Activated T-cell treated with anti-CD3 and anti-CD28 coated beads, Interleukin-2, amount 50 U/mL, for 72 hours (primary cell): ENCODE data around the gene BHLHA15. TPM values are rescaled to one million over a fixed set of nuclear protein-coding genes. Genes with fewer than 3 reads are reported as not detected.
"Not testable (repeated sequence)": the region's sequence is repeated elsewhere in the genome, so short reads cannot be mapped to it uniquely, and the experiment has no call there.

Experiments used
- ATAC-seq, 2 donors: fragments of 150-1000 bp; cut with Tn5 transposase; replicated peaks in 1 of 2; 2 replicates each; pipeline ENCODE4 v1.10.0; 2021; ENCODE audit warnings: moderate library complexity in 2 of 2, mild to moderate bottlenecking in 1 of 2
- DNase-seq, 2 donors: peaks; one replicate each; pipeline ENCODE4 v3.0.0; 2021 to 2022; ENCODE audit warnings: mixed read lengths in 1 of 2
- H3K27ac Mint-ChIP-seq: one replicate; pipeline ENCODE4 v1.8.0; 2022; ENCODE audit warnings: mild to moderate bottlenecking, moderate library complexity, mixed read lengths
- H3K27me3 Mint-ChIP-seq: one replicate; pipeline ENCODE4 v1.8.0; 2022; ENCODE audit warnings: low read depth, mixed read lengths
- H3K36me3 Mint-ChIP-seq, 2 donors: one replicate each; pipeline ENCODE4 v1.8.0; 2022; ENCODE audit warnings: mixed read lengths in 2 of 2, mild to moderate bottlenecking in 1 of 2; ENCODE audit not compliant: insufficient read depth in 2 of 2
- H3K4me1 Mint-ChIP-seq: one replicate; pipeline ENCODE4 v1.8.0; 2022; ENCODE audit warnings: low read depth, mixed read lengths
- H3K4me3 Mint-ChIP-seq, 2 donors: one replicate each; pipeline ENCODE4 v1.8.0; 2022; ENCODE audit warnings: mild to moderate bottlenecking in 2 of 2, mixed read lengths in 2 of 2, moderate library complexity in 2 of 2
- H3K9me3 Mint-ChIP-seq, 2 donors: one replicate each; pipeline ENCODE4 v1.8.0; 2022; ENCODE audit warnings: mixed read lengths in 2 of 2
- total RNA-seq, 2 donors: library from RNA; stranded (reverse); gene quantifications; one replicate each; pipeline ENCODE4 v1.2.3, GENCODE V29; 2022

Gene BHLHA15
- total RNA-seq, 2 donors from 2014 or later, result 0.65 to 3.3 TPM

DNA sequence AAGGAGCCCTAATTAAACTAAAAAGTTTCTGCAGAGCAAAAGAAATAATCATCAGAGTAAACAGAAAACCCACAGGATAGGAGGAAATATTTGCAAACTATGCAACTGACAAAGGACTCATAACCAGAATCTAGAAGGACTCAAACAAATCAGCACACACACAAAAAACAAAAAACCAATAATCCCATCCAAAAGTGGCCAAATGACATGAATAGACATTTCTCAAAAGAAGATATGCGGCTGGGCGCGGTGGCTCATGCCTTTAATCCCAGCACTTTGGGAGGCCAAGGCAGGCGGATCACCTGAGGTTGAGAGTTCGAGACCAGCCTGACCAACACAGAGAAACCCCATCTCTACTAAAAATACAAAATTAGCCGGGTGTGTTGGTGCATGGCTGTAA is 8.1 kb downstream of the BHLHA15 start:
- DNase-seq, H3K27me3 Mint-ChIP-seq, H3K4me3 Mint-ChIP-seq, H3K36me3 Mint-ChIP-seq, ATAC-seq, H3K9me3 Mint-ChIP-seq: not testable (repeated sequence)
- Mint-ChIP-seq H3K4me1 (peaks cover 20% of the 10 kb centered on the region), H3K27ac (peak overlapping the region; percentile 61)

DNA sequence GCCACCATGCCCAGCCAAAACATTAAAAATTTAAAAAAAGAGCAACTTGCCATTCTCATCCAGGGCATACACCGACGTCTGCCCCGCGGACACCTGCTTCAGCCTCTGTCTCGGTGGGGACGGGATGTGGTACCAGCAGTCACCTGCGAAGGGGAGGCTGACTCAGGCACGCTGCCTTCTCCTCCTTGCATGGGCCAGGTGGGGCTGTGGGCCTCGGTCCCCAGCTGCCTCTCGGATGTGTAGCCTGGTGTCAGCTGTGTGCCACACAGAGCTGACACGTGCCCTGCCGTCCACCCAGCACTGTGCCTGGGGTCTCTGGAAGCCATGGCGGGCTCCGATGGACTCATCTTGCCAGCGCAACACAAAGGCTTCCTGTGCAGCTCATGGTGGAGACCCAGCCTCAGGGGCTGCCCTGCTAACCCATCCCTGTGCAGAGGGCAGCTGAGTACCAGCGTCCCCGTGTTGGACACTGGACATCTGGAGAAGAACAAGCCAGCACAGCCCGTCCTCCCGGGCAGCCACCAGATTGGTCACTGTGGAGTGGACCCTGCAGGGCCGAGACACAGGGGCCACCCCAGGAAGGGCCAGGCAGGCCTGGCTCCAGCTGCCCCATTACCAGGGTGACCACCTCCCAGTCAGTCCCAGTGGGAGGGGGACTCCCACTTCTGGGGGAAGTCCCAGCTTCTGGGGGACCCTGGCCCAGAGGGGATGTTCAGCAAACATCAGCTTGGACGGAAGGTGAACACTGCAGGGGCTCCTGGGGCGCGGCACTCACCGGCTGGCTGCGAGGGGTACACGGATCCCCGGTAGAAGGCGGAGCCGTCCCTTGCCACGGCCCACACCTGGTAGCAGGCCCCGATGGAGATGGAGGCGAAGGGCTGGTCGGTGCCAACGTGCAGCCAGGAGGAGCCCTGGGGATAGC is 10.6 kb downstream of the BHLHA15 start:
- no peak overlapping the region for H3K27ac Mint-ChIP-seq
- peak in 1 of 2 donors; percentile 23 for ATAC-seq

GRCh38 chr7:98222533-98223195 is 11.4 kb downstream of the BHLHA15 start:
- Mint-ChIP-seq H3K4me1 (peaks cover 20% of the 10 kb centered on the region), H3K36me3 (peaks cover 0 to 2% of the 10 kb centered on the region in 2 donors), H3K27me3 (no peaks in the 10 kb centered on the region), H3K9me3 (no peaks in the 10 kb centered on the region), H3K4me3 (no peak overlapping the region), H3K27ac (no peak overlapping the region)
- DNase-seq (no peak), ATAC-seq (no peak)

More for the DNA sequence above, 10.6 kb downstream of the BHLHA15 start:
- Mint-ChIP-seq H3K27me3 (no peaks in the 10 kb centered on the region), H3K9me3 (no peaks in the 10 kb centered on the region), H3K4me3 (no peak overlapping the region), H3K36me3 (peaks cover 0 to 2% of the 10 kb centered on the region in 2 donors), H3K4me1 (peaks cover 20% of the 10 kb centered on the region)
- no peak for DNase-seq

DNA sequence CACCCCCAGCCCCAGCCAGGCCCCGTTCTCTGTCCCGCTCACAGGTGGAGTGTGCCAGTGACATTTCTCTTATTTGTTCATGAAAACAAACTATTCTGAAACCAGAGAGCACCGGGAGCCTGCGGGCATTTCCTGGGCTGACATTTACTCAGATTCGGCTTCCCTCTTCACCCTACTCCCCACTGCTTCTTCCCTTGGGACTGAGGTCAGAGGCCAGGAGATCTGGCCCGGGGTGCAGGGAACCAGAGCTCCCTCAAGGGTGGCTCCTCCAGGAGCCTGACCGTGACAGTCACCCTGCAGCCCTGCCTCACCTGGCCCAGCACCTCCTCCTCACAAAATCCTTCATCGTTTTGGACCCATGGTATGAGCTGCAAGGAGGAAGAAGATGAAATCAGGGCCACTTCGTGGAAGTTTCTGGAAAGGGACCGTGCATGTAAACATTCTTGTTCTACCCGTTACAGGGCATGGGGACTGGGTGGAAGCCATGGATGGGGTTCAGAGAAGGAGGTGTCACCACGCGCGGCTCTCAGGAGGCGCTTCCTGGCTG is 12.2 kb downstream of the BHLHA15 start:
- Mint-ChIP-seq H3K27me3 (no peaks in the 10 kb centered on the region), H3K27ac (no peak overlapping the region), H3K36me3 (peaks cover 0 to 2% of the 10 kb centered on the region in 2 donors), H3K4me3 (no peak overlapping the region), H3K4me1 (peaks cover 15% of the 10 kb centered on the region), H3K9me3 (no peaks in the 10 kb centered on the region)
- ATAC-seq, result no peak
- DNase-seq, result no peak

DNA sequence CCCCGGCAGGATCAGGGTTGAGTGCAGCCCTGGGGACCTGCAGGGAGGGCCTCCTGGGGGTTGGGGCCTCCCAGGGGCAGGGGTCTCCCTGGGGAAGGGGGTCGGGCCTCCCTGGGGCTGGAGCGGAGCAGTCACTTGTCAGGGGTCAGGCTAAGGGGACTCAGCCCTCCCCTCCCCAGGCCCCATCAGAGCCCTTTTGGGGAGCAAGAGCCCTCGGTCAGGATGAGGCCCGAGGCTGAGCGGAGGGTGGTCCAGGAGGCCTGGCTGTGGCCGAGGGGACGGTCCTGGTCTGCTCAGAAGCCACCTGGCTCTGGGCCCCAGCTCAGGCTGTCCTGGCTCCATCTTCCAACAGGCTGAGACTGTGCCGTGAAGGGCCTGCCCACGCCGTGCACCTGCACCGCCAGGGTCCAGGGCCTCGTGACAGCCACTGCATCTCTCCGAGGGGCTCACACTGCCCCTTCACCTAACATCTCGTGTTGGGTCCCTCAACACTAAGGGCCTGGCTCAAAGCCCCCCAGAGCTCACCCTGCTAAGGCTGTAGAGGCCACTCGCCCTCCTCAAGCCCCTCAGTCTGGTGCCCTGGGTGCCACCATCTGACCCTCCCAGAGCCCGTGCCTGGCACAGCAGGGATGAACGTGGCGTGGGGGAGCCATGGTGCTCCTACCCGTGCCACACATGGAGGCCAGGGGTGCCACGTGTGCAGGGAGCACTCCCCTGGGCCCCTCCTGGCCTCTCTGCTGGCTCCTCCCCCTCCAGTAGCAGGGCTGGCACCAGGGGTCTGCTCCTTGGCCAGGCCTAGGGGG is 12.9 kb downstream of the BHLHA15 start:
- Mint-ChIP-seq H3K4me3 (no peak overlapping the region), H3K36me3 (peaks cover 0 to 2% of the 10 kb centered on the region in 2 donors), H3K9me3 (no peaks in the 10 kb centered on the region), H3K27me3 (no peaks in the 10 kb centered on the region), H3K4me1 (peaks cover 8% of the 10 kb centered on the region), H3K27ac (no peak overlapping the region)
- no peak for DNase-seq
- ATAC-seq, result peak in 1 of 2 donors; percentile 22

DNA sequence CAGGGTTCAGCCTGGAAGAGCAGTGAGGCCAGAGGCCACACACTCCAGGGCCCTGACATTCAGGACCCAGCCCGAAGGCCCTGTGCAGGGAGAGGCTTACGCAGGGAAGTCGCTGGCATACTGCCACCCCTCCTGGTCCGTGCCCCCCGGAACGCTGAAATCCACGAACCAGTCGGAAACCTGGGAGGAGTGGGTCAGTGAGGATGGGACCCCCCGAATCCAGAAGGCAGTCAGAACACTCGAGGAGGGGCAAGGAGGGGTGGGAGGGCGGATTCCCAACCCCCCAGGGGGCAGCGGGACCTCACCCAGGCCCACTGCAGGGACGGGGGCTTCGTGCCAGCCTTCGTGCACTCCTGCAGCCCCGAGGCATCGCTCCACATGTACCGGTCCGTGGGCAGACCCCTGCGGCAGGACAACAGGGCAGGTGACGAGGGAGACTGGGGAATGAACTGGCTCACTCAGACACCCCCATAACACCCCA is 13.5 kb downstream of the BHLHA15 start:
- Mint-ChIP-seq H3K4me1 (peaks cover 2% of the 10 kb centered on the region), H3K36me3 (no peaks in the 10 kb centered on the region), H3K9me3 (no peaks in the 10 kb centered on the region), H3K4me3 (no peak overlapping the region), H3K27ac (no peak overlapping the region), H3K27me3 (no peaks in the 10 kb centered on the region)
- no peak for ATAC-seq
- no peak for DNase-seq

DNA sequence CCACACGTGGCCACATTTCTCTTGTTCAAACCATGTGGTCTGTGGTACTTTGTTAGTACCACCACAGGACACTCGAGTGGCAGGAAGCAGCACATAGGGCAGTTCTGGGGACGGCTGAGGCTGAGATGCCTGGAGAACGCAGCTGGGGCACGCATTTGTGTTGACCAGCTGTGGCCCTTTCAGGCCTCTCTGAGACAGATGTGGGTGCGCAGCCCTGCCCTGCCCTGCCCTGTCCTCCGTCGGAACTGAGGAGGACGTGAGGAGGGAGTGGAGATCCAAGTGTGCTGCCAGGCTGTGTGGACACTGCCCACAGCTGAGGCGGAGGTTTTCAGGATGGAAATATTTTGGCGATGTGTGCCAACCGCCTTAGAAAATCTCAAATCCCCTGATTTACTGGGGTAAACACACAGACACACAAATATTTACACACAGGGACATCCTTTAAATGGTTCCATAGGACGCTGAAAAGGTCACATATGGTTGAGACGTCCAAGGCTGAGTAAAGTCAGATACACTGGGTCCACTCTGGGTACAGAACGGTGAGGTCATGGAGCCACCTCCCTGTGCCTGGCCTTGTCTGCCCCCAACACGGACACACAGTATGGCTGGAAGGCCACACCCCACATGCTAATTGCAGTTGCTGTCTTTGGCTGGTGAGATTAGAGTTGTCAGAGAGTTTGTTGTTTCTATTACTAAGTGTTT is 14.8 kb downstream of the BHLHA15 start:
- Mint-ChIP-seq H3K27ac (no peak overlapping the region), H3K36me3 (no peaks in the 10 kb centered on the region), H3K9me3 (no peaks in the 10 kb centered on the region), H3K4me3 (no peak overlapping the region), H3K27me3 (no peaks in the 10 kb centered on the region), H3K4me1 (no peaks in the 10 kb centered on the region)
- DNase-seq (no peak), ATAC-seq (no peak)

DNA sequence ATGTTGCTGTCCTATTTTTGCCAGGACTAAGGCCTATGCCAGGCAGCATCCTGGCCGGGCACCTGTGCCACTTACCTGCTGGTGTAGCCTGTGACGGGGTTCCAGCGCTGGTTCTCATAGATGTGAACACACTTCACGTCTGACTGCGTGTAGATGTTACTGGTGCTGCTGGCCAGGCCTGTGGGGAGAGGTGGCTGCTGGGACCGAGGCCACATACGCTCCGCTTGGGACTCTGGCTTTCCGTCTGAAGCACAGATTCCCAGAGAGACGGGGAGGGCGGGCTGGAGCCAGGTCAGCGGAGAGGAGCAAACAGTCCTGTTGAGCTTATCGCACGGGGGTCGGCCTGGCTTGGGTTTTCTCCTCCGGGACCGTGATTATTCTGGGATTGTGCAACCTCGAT is 16.7 kb downstream of the BHLHA15 start:
- no peaks in the 10 kb centered on the region for H3K4me1 Mint-ChIP-seq
- no peak for ATAC-seq

GRCh38 chr7:98228801-98229200 is 17.6 kb downstream of the BHLHA15 start:
- no peaks in the 10 kb centered on the region for H3K9me3 Mint-ChIP-seq
- no peaks in the 10 kb centered on the region for H3K4me1 Mint-ChIP-seq
- H3K36me3 Mint-ChIP-seq, result no peaks in the 10 kb centered on the region
- no peak overlapping the region for H3K27ac Mint-ChIP-seq
- DNase-seq (no peak), ATAC-seq (no peak)
- no peak overlapping the region for H3K4me3 Mint-ChIP-seq
- H3K27me3 Mint-ChIP-seq, result no peaks in the 10 kb centered on the region

More for the DNA sequence above, 16.7 kb downstream of the BHLHA15 start:
- Mint-ChIP-seq H3K27me3 (no peaks in the 10 kb centered on the region), H3K27ac (no peak overlapping the region), H3K9me3 (no peaks in the 10 kb centered on the region), H3K4me3 (no peak overlapping the region), H3K36me3 (no peaks in the 10 kb centered on the region)
- DNase-seq, result no peak

GRCh38 chr7:98229441-98229840 is 18.2 kb downstream of the BHLHA15 start:
- H3K27me3 Mint-ChIP-seq, result no peaks in the 10 kb centered on the region
- H3K9me3 Mint-ChIP-seq, result no peaks in the 10 kb centered on the region
- H3K36me3 Mint-ChIP-seq, result no peaks in the 10 kb centered on the region
- ATAC-seq (no peak), DNase-seq (no peak)
- H3K27ac Mint-ChIP-seq, result no peak overlapping the region
- no peak overlapping the region for H3K4me3 Mint-ChIP-seq
- H3K4me1 Mint-ChIP-seq, result no peaks in the 10 kb centered on the region

DNA sequence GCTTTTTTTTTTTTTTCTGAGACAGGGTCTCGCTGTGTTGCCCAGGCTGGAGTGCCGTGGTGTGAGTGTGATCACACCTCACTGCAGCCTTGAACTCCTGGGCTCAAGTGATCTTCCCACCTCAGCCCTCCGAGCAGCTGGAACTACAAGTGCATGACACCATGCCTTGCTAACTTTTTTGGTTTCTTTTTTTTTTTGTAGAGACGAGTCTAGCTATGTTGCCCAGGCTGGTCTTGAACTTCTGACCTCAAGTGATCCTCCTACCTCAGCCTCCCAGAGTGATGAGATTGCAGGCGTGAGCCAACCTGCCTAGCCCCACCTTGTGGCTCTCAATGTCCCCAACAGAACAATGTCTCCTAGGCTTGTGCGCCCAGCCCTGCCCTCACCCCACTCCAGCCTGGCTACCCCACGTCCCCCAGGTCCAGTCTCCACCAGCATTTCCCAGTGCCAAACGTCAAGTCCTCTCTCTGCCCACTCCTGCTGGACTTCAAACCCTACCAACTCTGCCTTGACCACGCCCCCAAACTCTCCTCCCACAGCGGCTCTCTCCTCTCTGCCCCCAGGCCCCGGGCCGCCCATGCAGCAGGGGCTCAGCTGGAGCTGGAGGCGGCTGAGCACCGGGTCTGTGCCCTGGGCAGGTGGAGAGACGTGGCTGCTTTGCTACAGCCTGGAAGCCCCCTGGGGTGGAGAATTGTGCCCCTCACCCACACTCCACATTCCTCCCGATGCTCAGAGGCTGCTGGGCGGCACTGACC is 18.9 kb downstream of the BHLHA15 start:
- no peaks in the 10 kb centered on the region for H3K36me3 Mint-ChIP-seq
- no peaks in the 10 kb centered on the region for H3K9me3 Mint-ChIP-seq
- H3K27me3 Mint-ChIP-seq, result no peaks in the 10 kb centered on the region
- DNase-seq, result no peak
- ATAC-seq, result no peak
- peak overlapping the region; percentile 56 for H3K27ac Mint-ChIP-seq
- no peaks in the 10 kb centered on the region for H3K4me1 Mint-ChIP-seq
- H3K4me3 Mint-ChIP-seq, result no peak overlapping the region
